ENCODE results near the gene CDC42BPB.

Gene CDC42BPB

DNA sequence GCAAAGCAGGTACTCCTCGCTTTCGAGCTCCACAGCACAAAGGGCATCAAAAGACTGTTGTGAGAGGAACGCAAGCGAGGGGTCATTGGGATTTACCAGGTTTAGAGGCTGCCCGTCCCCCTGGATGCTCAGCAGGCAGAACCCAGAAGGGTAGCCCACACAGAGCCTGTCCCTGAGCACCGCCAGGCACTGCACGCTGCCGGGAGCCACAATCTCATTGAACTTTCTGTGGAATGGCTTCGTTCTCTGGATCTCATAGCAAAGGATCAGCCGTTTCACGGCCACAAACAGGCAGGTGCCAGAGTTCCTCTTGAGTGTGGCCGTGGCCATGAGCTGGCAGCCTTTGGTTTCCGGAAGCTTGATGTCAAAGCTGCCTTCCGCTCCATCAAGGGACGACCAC is 113.4 kb downstream of the CDC42BPB start:
- TF ChIP-seq, protein P1, sequence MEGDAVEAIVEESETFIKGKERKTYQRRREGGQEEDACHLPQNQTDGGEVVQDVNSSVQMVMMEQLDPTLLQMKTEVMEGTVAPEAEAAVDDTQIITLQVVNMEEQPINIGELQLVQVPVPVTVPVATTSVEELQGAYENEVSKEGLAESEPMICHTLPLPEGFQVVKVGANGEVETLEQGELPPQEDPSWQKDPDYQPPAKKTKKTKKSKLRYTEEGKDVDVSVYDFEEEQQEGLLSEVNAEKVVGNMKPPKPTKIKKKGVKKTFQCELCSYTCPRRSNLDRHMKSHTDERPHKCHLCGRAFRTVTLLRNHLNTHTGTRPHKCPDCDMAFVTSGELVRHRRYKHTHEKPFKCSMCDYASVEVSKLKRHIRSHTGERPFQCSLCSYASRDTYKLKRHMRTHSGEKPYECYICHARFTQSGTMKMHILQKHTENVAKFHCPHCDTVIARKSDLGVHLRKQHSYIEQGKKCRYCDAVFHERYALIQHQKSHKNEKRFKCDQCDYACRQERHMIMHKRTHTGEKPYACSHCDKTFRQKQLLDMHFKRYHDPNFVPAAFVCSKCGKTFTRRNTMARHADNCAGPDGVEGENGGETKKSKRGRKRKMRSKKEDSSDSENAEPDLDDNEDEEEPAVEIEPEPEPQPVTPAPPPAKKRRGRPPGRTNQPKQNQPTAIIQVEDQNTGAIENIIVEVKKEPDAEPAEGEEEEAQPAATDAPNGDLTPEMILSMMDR (conservative IDR thresholded peaks at IDR 0.05), result no peak
- no peak overlapping the region for H3K27ac ChIP-seq

DNA sequence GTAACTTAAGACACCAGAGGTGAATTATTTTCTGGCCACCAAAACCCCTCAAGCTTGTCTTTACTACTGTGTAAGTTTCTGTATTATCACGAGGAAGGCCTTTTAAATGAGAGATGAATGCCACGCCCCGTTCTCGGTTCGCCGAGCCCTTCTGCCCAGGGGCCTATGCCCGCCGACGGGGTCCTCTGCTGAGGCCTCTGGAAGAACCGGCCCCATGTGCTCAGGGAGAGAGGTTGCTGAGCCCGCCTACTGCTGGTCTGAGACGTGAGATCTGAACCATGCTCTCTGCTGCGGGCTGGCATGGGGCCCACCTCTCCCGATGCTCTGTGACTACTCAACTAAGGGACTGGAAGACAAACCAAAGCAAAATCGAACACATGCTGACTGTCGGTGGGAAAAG is 113.9 kb downstream of the CDC42BPB start:
- TF ChIP-seq, protein P1 (conservative IDR thresholded peaks at IDR 0.05), result no peak

GRCh38 chr14:102942069-102942468 is 115.3 kb downstream of the CDC42BPB start:
- H3K27ac ChIP-seq, result no peak overlapping the region
- TF ChIP-seq, protein P1 (conservative IDR thresholded peaks at IDR 0.05), result no peak

More for the DNA sequence above, 113.9 kb downstream of the CDC42BPB start:
- H3K27ac ChIP-seq, result no peak overlapping the region

DNA sequence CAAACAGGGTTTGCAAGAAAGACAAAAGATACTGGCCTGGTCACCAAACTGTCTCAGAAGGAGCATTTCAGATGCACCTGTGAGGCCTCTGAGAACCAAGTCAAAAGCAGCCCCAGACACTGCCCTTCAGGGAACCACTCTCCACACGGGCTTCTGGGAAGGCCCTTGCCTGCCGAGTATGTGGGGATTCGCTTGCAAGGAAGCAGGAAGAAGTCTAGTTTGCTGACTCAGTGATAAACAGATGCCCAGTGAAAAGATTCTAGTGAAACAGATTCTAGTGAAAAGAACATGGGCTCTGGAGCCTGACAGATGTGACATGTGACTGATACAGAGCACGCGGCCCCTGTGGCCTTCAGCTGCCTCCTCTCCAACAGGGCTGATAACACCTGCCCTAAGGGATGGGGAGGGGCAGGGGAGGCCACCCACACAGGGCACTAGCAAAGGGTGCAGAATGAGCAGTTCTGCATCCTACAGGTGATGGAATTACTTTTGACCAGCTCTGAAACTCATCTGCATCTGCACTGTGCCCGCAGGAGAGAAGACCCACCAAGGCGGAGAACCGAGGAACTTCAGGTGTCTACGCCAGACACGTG is 115.8 kb downstream of the CDC42BPB start:
- TF ChIP-seq, protein P1 (conservative IDR thresholded peaks at IDR 0.05), result no peak
- H3K27ac ChIP-seq, result peak overlapping the region; percentile 13; the same call in 1 of the 2 replicates

DNA sequence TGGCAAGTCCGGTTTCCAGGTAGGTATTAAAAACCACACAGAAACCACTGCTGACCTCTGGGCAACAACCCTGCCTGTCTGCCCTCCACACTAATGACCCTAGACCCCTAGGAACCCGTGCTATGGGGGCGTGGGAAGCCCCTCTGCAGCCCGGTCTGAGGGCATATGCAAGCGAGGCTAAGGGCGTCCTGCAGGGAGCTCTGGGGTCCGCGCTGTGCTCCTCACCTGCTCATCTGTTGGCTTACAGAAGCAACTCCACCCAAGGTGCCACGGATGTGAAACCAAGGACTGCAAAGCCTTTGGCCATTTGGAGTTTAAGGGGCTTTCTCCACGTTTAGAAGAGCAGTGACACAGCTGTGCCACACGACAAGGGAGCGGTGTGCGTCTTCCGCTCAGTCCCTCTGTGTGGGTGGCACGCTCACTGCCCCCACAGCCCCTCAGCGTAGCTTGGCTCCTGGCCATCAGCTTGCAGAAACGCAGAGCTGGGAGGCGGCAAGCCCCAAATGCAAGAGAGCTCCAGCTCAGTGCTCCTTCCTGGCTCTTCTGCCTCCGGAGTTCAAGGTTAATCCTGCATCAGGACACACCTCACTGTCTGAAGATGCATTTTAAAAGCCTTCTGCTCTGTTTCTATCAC is 116.5 kb downstream of the CDC42BPB start:
- TF ChIP-seq, protein P1 (conservative IDR thresholded peaks at IDR 0.05), result no peak
- peak overlapping the region; percentile 13; the same call in 1 of the 2 replicates for H3K27ac ChIP-seq

- TF ChIP-seq, protein P1 (conservative IDR thresholded peaks at IDR 0.05), result no peak
- H3K27ac ChIP-seq, result 0 out of 2 replicates have a peak overlapping the region, but pooled peaks have one; percentile 13
These were observed 117.4 kb downstream of the CDC42BPB start for GRCh38 chr14:102939820-102940561.

GRCh38 chr14:102939329-102939728 is 118.0 kb downstream of the CDC42BPB start:
- TF ChIP-seq, protein P1 (conservative IDR thresholded peaks at IDR 0.05), result no peak

More at GRCh38 chr14:102939329-102939728, 118.0 kb downstream of the CDC42BPB start:
- H3K27ac ChIP-seq, result no peak overlapping the region
